HG02571 (cell line): ENCODE data around the gene ALOX12B.
"Not testable (repeated sequence)": the region's sequence is repeated elsewhere in the genome, so short reads cannot be mapped to it uniquely, and the experiment has no call there.

ENCODE experiments used
- ATAC-seq: cut with Tn5 transposase; IDR thresholded peaks from one replicate; pipeline ENCODE4 v1.9.1; 2021; ENCODE audit warnings: mild to moderate bottlenecking, moderate library complexity; ENCODE audit not compliant: unreplicated experiment

Gene ALOX12B

DNA sequence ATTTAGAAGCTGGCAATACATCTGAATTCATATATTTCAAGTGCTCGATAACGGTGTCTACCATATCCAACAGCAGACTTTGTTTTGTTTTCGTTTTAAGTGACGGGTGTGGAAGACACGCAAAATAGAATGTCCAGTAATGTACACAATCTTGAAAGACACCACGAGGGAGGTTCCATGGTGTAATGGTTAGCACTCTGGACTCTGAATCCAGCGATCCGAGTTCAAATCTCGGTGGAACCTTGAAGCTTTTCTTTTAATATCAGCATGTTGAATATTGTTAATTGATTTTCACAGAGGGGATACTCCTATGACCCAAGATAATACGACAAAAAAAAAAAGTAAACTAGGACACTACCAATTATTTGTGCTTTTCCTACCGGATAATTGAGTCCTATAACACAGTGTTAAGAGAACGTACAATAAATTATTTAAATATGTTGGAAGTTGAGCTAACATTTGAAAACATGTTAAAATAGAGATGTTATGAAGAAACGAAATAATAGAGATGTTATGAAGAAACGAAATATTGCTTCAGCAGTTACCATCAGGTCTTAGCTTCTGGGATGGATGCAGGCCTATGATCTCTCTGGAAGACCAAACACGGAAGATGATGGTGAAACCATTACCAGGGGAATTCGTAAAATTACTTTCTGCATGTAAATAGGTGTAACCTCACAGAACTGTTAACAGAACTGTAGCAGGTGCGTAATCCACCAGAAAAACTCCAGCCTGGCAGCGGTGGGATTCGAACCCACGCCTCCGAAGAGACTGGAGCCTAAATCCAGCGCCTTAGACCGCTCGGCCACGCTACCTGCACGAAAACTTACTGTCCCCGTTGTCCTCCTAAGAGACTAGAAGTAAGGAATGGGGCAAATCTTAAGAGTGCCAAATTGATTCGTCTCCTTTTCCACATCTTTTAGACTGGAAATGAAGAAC, 32.3 kb upstream of the ALOX12B start:
- peak; percentile 34 for ATAC-seq

GRCh38 chr17:8118769-8119580, 31.5 kb upstream of the ALOX12B start:
- peak; percentile 31 for ATAC-seq

GRCh38 chr17:8117980-8118768, 30.7 kb upstream of the ALOX12B start, which contains the start of gene ALOXE3:
Gene ALOXE3, minus strand, starts transcription at chr17:8118514. Its CDS starts 524 bp downstream, at chr17:8117990.
- no peak for ATAC-seq

GRCh38 chr17:8117367-8117979, 30.0 kb upstream of the ALOX12B start:
- ATAC-seq = no peak

DNA sequence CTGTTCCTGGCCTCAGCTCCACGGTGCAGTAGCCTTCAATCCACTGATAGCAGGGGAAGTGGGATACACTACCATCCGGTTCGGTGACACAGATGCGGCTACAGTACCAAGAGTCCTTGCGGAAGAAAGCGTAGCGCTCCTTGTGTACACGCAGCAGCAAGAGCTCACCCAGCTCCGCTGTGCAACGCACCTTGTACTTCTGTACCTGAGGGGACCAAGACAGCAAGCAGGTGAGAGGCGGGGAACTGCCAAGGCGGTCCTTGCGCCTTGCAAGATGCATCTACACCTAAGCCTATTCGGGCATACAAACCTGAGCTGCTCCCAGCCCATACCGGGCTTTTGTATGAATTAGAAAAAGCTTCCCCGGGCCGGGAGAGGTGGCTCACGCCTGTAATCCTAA, 29.3 kb upstream of the ALOX12B start:
- no peak for ATAC-seq

GRCh38 chr17:8110907-8111306, 23.4 kb upstream of the ALOX12B start:
- ATAC-seq = no peak

DNA sequence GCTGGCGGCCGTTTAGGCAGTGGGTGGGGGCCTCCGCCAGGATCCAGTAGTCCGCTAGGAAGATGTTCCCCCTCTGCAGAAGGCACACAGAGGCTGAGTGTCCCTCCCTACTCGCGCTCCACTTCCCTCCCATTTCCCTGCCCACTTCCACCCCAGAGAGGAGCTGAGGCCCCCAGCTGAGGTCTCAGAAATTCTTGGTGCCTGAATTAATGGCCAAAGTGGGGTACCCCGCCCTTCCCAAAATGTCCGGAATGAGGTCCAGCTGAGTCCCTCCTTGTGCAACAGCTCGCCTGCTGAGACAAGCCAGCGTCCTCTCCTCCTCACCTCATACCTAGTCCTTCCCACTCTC, 22.9 kb upstream of the ALOX12B start:
- no peak for ATAC-seq

GRCh38 chr17:8109661-8110455, 22.3 kb upstream of the ALOX12B start:
- ATAC-seq = no peak

- ATAC-seq = no peak
Measured at GRCh38 chr17:8108972-8109660, 21.6 kb upstream of the ALOX12B start.

DNA sequence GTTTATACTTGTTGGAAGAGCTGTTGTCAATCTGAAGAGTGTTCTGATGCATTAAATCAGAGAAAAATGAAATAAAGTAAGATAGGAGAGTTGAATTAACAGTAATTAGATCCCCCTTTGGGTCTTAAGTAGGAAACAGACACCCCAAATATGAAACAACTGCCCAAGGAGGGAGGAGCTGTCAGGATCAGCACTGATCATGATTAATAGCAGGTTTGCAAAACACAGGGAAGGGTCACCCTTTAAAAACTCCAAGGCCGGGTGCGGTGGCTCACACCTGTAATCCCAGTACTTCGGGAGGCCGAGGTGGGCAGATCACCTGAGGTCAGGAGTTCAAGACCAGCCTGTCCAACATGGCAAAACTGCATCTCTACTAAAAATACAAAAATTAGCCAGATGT, 19.5 kb upstream of the ALOX12B start:
- ATAC-seq = not testable (repeated sequence)

DNA sequence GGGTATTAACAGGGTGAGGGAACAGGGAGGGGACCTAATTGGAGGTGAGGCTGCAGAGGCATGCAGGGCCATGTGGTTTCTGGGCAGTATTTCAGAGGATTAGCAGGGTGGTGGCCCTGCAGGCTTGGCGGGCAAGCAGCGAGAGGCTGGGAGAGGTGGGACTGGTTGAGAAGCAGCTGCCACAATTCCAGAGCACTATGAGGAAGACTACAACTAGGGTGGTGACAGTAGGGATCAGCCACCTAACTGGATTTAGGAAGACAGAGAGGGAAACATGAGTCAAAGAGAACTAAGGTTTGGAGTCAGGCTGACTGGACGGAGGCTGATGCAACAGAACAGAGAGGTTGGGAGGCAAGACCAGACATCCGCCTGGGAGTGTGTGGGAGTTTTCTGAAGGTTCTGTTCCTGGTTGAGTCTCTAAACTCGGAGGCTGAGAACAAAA, 18.5 kb upstream of the ALOX12B start:
- ATAC-seq = no peak

DNA sequence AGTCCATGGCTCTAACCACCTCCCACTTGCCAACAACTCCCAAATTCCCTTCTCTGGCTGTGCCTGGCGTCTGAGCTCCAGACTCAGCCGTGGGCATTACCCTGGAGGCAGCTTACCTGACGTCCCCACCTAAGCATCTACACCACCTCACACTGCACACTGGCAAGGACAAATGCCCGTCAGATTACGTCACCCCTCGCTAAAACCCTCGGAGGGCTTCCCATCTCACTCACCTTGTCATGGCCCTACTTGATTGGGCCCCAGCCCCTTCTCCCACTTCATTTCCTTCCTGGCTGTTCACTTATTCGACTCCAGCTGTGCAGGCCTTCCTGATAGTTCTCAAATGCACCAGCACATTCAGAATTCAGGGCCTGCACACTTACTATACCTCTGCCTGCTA, 17.4 kb upstream of the ALOX12B start:
- no peak for ATAC-seq

GRCh38 chr17:8103549-8103948, 16.0 kb upstream of the ALOX12B start:
- ATAC-seq = no peak

DNA sequence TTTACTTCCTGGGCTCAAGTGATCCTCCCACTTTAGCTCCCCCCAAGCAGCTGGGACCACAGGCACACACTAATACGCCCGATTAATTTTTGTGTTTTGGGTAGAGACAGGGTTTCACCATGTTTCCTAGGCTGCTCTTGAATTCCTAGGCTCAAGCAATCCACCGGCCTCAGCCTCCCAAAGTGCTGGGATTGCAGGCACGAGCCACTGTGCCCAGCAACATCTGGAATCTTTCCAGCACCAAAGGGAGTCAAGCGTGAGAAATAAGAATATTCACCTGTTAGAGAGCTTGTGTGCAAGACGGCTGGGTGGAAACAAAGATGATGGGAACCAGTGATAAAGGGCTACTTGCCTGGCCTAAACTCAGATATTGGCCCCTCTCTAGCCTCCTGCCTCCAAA, 14.2 kb upstream of the ALOX12B start:
- ATAC-seq = no peak

GRCh38 chr17:8100763-8101162, 13.2 kb upstream of the ALOX12B start:
- no peak for ATAC-seq

DNA sequence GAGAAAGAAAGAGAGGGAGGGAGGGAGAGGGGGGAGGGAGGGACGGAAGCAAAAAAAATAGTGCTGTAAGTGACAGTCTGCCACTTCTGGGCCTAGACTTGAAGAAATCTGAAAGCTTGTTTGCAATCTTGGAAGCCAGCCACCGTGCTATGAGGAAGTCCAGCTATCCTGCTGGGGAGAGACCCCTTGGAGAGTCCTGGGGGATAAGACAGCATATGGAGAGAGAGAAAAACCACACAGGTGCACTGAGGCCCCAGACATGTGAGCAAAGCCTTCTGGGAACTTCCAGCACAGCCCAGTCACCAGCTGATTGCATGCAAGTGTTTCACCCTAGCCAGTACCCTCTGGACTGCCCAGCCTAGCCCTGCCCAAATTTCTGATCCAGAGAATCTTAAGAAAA, 12.6 kb upstream of the ALOX12B start:
- ATAC-seq = no peak

DNA sequence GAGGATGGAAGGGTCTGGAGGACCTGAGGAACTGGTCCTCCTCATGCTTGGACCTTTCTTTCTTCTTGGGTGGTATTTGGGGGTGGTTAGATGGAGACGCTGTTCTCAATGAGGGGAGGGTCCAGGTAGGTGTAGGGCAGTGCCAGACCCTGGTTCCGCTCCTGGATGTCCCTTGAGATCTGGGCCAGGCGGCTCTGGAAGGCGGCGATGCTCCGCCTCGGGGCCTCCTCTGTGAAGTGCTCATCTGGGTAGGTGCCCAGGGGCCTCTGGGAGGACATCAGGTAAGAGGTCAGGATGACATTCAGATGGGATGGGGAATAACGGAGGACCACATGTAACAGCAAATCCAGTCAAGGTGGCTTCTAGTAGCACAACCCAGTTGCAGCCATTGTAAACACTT, 9.0 kb upstream of the ALOX12B start:
- ATAC-seq = no peak

GRCh38 chr17:8095361-8095760, 7.8 kb upstream of the ALOX12B start:
- no peak for ATAC-seq

- no peak for ATAC-seq
Measured at GRCh38 chr17:8091033-8091687, 3.6 kb upstream of the ALOX12B start.
